Tibial nerve (tissue), 4 donors: Measurements from ENCODE around the gene POLE4.

Experiments used
- EP300 ChIP-seq, 2 donors: sonication (generic); formaldehyde crosslinking; IDR thresholded peaks; one replicate each; pipeline ENCODE4 v1.6.1; 2017; ENCODE audit warnings: antibody characterized with exemption in 2 of 2, mild to moderate bottlenecking in 1 of 2
- POLR2A ChIP-seq, 2 donors: fragments of 450-650 bp; IDR thresholded peaks; one replicate each; pipeline ENCODE4 v1.6.1; 2017; ENCODE audit warnings: antibody characterized with exemption in 2 of 2, mild to moderate bottlenecking in 2 of 2, moderate library complexity in 2 of 2
- TF ChIP-seq, protein P1 (sequence below), 5 experiments: fragments of 200-600 bp in 3 of 5; fragments of 450-650 bp in 2 of 5; sonication (generic) in 3 of 5; IDR thresholded peaks; one replicate each; pipeline ENCODE4 v1.5.1; 2016 to 2019; ENCODE audit warnings: antibody characterized with exemption in 5 of 5, mild to moderate bottlenecking in 3 of 5, moderate library complexity in 2 of 5

DNA sequence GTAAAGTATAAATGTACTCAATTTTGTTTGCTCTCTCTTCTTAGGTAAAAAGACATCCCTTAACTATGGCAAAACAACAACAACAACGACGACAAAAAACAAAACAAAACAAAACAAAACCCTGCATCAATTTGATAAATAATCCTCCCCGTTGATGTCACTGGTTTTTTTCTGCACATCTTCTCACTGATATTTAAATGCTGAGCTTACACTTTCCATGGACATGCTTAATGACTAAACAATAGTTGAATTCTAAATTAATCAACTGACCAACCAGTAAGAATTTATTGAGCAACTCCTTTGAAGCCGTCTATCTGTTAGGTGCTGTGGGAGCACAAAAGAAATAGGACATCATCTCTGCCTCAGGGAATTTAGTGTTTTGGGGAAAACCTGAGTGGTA lies 20.2 kb upstream of the POLE4 start:
- TF ChIP-seq, protein P1, sequence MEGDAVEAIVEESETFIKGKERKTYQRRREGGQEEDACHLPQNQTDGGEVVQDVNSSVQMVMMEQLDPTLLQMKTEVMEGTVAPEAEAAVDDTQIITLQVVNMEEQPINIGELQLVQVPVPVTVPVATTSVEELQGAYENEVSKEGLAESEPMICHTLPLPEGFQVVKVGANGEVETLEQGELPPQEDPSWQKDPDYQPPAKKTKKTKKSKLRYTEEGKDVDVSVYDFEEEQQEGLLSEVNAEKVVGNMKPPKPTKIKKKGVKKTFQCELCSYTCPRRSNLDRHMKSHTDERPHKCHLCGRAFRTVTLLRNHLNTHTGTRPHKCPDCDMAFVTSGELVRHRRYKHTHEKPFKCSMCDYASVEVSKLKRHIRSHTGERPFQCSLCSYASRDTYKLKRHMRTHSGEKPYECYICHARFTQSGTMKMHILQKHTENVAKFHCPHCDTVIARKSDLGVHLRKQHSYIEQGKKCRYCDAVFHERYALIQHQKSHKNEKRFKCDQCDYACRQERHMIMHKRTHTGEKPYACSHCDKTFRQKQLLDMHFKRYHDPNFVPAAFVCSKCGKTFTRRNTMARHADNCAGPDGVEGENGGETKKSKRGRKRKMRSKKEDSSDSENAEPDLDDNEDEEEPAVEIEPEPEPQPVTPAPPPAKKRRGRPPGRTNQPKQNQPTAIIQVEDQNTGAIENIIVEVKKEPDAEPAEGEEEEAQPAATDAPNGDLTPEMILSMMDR (IDR thresholded peaks at IDR 0.05) = no peak
- TF ChIP-seq POLR2A (IDR thresholded peaks at IDR 0.05) (no peak), EP300 (IDR thresholded peaks at IDR 0.05) (no peak)
